ENCODE measurements around the gene ARHGAP31.

DNA sequence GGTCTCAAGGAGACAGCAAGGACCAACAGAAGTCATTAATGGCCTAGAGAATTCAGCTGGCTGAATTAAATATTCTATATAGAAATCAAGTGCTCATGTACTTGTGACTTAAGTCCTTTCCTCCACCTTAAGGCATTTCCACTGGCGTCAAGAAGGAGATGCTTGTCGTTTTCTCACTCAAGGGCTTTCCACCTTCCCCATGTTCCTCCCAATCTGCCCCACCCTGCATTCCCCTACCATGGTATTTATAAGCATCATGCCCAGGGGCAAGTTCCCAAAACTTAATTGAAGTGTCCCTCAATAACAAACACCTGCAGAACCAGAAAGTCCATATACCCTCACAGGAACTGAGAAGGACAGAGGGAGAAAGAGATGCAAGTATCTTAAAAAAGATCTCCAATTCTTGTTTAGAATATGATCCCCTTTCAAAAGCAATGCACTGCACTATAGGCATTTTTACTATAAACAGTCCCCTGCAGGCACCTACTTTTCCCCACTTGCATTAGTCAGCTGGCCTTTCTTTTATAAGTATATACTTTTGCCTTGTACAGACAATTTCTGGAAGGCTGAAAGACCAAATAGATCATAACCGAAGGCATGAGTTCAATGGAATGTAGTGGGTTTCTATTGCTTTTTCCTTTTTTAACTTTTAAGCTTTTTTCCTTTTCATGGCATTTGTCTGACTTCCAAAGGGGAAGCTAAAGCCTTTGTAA is 139.6 kb downstream of the ARHGAP31 start:
- TF ChIP-seq POLR2A (IDR thresholded peaks at IDR 0.05), result no peak
- TF ChIP-seq, protein P1, sequence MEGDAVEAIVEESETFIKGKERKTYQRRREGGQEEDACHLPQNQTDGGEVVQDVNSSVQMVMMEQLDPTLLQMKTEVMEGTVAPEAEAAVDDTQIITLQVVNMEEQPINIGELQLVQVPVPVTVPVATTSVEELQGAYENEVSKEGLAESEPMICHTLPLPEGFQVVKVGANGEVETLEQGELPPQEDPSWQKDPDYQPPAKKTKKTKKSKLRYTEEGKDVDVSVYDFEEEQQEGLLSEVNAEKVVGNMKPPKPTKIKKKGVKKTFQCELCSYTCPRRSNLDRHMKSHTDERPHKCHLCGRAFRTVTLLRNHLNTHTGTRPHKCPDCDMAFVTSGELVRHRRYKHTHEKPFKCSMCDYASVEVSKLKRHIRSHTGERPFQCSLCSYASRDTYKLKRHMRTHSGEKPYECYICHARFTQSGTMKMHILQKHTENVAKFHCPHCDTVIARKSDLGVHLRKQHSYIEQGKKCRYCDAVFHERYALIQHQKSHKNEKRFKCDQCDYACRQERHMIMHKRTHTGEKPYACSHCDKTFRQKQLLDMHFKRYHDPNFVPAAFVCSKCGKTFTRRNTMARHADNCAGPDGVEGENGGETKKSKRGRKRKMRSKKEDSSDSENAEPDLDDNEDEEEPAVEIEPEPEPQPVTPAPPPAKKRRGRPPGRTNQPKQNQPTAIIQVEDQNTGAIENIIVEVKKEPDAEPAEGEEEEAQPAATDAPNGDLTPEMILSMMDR (IDR thresholded peaks at IDR 0.05 in 4 of 5, conservative IDR thresholded peaks at IDR 0.05 in 1 of 5), result no peak
